ENCODE results near the gene BRD2.

GRCh38 chr6:33004940-33005339 lies 36.5 kb downstream of the BRD2 start:
- TF ChIP-seq POLR2A (IDR thresholded peaks at IDR 0.05; ENCODE audit: low read length) (no peak), REST (IDR thresholded peaks at IDR 0.05) (no peak), PBX3 (IDR thresholded peaks at IDR 0.05) (no peak), MAZ (IDR thresholded peaks at IDR 0.05; ENCODE audit: borderline replicate concordance, low read depth, low read length) (no peak), CHD4 (IDR thresholded peaks at IDR 0.05; ENCODE audit: borderline replicate concordance) (no peak), CTCF (IDR thresholded peaks at IDR 0.05) (no peak), JUNB (IDR thresholded peaks at IDR 0.05) (no peak), CEBPB (IDR thresholded peaks at IDR 0.05) (no peak), RCOR1 (IDR thresholded peaks at IDR 0.05; ENCODE audit: low read depth, low read length) (no peak), MYC (IDR thresholded peaks at IDR 0.05; ENCODE audit: borderline replicate concordance, low read length) (no peak)
